Endothelial cell of umbilical vein (primary cell): ENCODE measurements around the gene NDUFA6. TPM values are rescaled to one million over a fixed set of nuclear protein-coding genes. Genes with fewer than 3 reads are reported as not detected.

ENCODE experiments used
- BruUV-seq: library from RNA; stranded (reverse); fragments of 400-500 nt; replicated peaks from 2 replicates; lab custom pipeline; 2021; lab: Mats Ljungman, UMichigan
- CTCF ChIA-PET: fragments of 300-600, 350-600 bp; sonication (Branson Sonifier 250); formaldehyde crosslinking; loops from one replicate; lab custom pipeline; 2021; ENCODE audit warnings: antibody characterized with exemption, inconsistent platforms; lab: Charles Lee
- POLR2A ChIA-PET: fragments of 300-600, 350-600 bp; sonication (Branson Sonifier 250); formaldehyde crosslinking; loops from one replicate; lab custom pipeline; 2021; ENCODE audit warnings: antibody characterized with exemption, inconsistent platforms; lab: Charles Lee
- DNase-seq: peaks from one replicate; pipeline ENCODE4 v3.0.0-alpha.2; 2011; ENCODE audit warnings: low read depth, low spot score
- FAIRE-seq: peaks from 2 replicates; lab custom pipeline; 2011; peaks lifted over from hg19 to GRCh38; lab: Jason Lieb, UNC
- H2AFZ ChIP-seq: 2 replicates; pipeline ENCODE4 v1.6.0; 2012; ENCODE audit warnings: low read depth, low read length, control low read depth, inconsistent platforms
- H3K27ac ChIP-seq: 2 replicates; pipeline ENCODE4 v1.5.1; 2011; ENCODE audit warnings: low read depth, mild to moderate bottlenecking, control low read depth, low read length, moderate library complexity; ENCODE audit not compliant: insufficient read depth
- H3K27me3 ChIP-seq, 2 experiments: 2 replicates each; pipeline versions ENCODE4 v1.6.0 to v1.6.1; 2011; ENCODE audit warnings: low read length in 2 of 2, mixed read lengths in 1 of 2; ENCODE audit not compliant: control insufficient read depth in 2 of 2, insufficient read depth in 2 of 2
- H3K36me3 ChIP-seq, 2 experiments: 2 replicates in 1 of 2; 3 replicates in 1 of 2; pipeline ENCODE4 v1.5.1; 2011; ENCODE audit warnings: low read length in 2 of 2, mild to moderate bottlenecking in 1 of 2, moderate library complexity in 1 of 2; ENCODE audit not compliant: control insufficient read depth in 2 of 2, insufficient read depth in 2 of 2; ENCODE audit errors: extremely low read depth in 1 of 2
- H3K4me1 ChIP-seq: 3 replicates; pipeline ENCODE4 v1.5.1; 2011; ENCODE audit warnings: mild to moderate bottlenecking, low read length; ENCODE audit not compliant: control insufficient read depth, insufficient read depth; ENCODE audit errors: extremely low read depth
- H3K4me2 ChIP-seq: 2 replicates; pipeline ENCODE4 v1.6.1; 2011; ENCODE audit warnings: low read length, control low read depth, mixed read lengths; ENCODE audit not compliant: insufficient read depth
- H3K4me3 ChIP-seq, 3 experiments: fragments of 200-600 bp in 1 of 3; sonication (generic), shearing (Covaris generic) in 1 of 3; replicated peaks in 1 of 3; 2 replicates each; pipeline ENCODE4 v1.5.1; 2011 to 2016; ENCODE audit warnings: control low read depth in 3 of 3, low read length in 3 of 3, mild to moderate bottlenecking in 2 of 3, inconsistent platforms in 1 of 3, low read depth in 1 of 3, moderate library complexity in 1 of 3; ENCODE audit not compliant: insufficient read depth in 1 of 3
- H3K79me2 ChIP-seq: 2 replicates; pipeline ENCODE4 v1.6.0; 2012; ENCODE audit warnings: low read length, inconsistent platforms; ENCODE audit not compliant: control insufficient read depth, insufficient read depth
- H3K9ac ChIP-seq: replicated peaks from 2 replicates; pipeline ENCODE3; 2011; ENCODE audit warnings: low read length, control low read depth; ENCODE audit not compliant: insufficient read depth; ENCODE audit errors: extremely low read depth
- H3K9me1 ChIP-seq: replicated peaks from 3 replicates; pipeline ENCODE4 v1.6.0; 2011; ENCODE audit warnings: mild to moderate bottlenecking, low read length; ENCODE audit not compliant: control insufficient read depth, insufficient read depth; ENCODE audit errors: extremely low read depth
- H3K9me3 ChIP-seq: replicated peaks from 2 replicates; pipeline ENCODE4 v1.5.1; 2012; ENCODE audit warnings: low read length, inconsistent platforms; ENCODE audit not compliant: control insufficient read depth, insufficient read depth
- H4K20me1 ChIP-seq: replicated peaks from 2 replicates; pipeline ENCODE3; 2011; ENCODE audit warnings: mild to moderate bottlenecking, low read length; ENCODE audit not compliant: control insufficient read depth, insufficient read depth; ENCODE audit errors: extremely low read depth
- EZH2 ChIP-seq: IDR thresholded peaks from 2 replicates; pipeline ENCODE4 v1.6.1; 2012; ENCODE audit warnings: borderline replicate concordance, low read depth, mild to moderate bottlenecking, moderate library complexity, low read length, inconsistent platforms; ENCODE audit not compliant: severe bottlenecking
- FOS ChIP-seq: IDR thresholded peaks from 2 replicates; pipeline ENCODE4 v1.6.1; 2011; ENCODE audit warnings: mild to moderate bottlenecking, low read length, moderate library complexity, borderline replicate concordance; ENCODE audit not compliant: insufficient read depth
- GATA2 ChIP-seq: IDR thresholded peaks from 2 replicates; pipeline ENCODE4 v1.7.0; 2011; ENCODE audit warnings: low read depth, mild to moderate bottlenecking, moderate library complexity, mixed read lengths, low read length; ENCODE audit not compliant: insufficient read length, insufficient read depth
- JUN ChIP-seq: IDR thresholded peaks from 2 replicates; pipeline ENCODE4 v1.6.1; 2011; ENCODE audit warnings: borderline replicate concordance, low read depth; ENCODE audit not compliant: insufficient read length, insufficient read depth
- MYC ChIP-seq: IDR thresholded peaks from one replicate; pipeline ENCODE4 v1.6.1; 2011; ENCODE audit warnings: mild to moderate bottlenecking, low read depth, low read length
- POLR2A ChIP-seq: IDR thresholded peaks from 2 replicates; pipeline ENCODE4 v1.6.1; 2012; ENCODE audit warnings: low read depth, mild to moderate bottlenecking, control low read depth, low read length
- POLR2AphosphoS5 ChIP-seq: IDR thresholded peaks from 2 replicates; pipeline ENCODE4 v1.6.1; 2012; ENCODE audit warnings: low read depth, mild to moderate bottlenecking, control low read depth, low read length, moderate library complexity; ENCODE audit not compliant: insufficient read depth
- dilution Hi-C: fragments of 300-500 bp; cut with MboI; formaldehyde crosslinking; loops from one replicate; pipeline ENCODE4 v1.15.0; 2019; ENCODE audit warnings: low sequenced_read_pairs; ENCODE audit not compliant: extremely low pct_ligation_motif_present
- intact Hi-C: fragments of 100-400 bp; cut with micrococcal nuclease; formaldehyde crosslinking; loops from one replicate; pipeline ENCODE4 v1.10.0; 2022
- polyA plus RNA-seq, 4 experiments: library from polyadenylated mRNA; depleted of rRNA in 3 of 4; stranded (reverse) in 3 of 4; unstranded in 1 of 4; fragments of >200 nt; gene quantifications; 2 replicates each; pipeline versions ENCODE4 v1.2.1 to v1.2.3, GENCODE V29; 2011 to 2012; ENCODE audit warnings: missing spikeins in 1 of 4
- total RNA-seq: library from RNA; stranded (reverse); gene quantifications from 2 replicates; pipeline ENCODE4 v1.2.3, GENCODE V29; 2021
- TF ChIP-seq, protein P1 (sequence below): IDR thresholded peaks from 2 replicates; pipeline ENCODE4 v1.6.1; 2011; ENCODE audit not compliant: insufficient read depth, insufficient read length
- TF ChIP-seq, protein P2 (sequence below), 2 donors: IDR thresholded peaks; 1 replicate in 1 of 2; 2 replicates in 1 of 2; pipeline ENCODE4 v1.5.1; 2011; ENCODE audit warnings: low read length in 2 of 2, mild to moderate bottlenecking in 2 of 2, moderate library complexity in 2 of 2, control low read depth in 1 of 2, inconsistent platforms in 1 of 2, low read depth in 1 of 2; ENCODE audit not compliant: insufficient read depth in 1 of 2; ENCODE audit errors: extremely low read depth in 1 of 2

Gene NDUFA6
- total and polyA plus RNA-seq, 2 donors (not counting 3 experiments of a cell fraction or from before 2014, with no cell fraction given) = 66.1 to 95.7 TPM

DNA sequence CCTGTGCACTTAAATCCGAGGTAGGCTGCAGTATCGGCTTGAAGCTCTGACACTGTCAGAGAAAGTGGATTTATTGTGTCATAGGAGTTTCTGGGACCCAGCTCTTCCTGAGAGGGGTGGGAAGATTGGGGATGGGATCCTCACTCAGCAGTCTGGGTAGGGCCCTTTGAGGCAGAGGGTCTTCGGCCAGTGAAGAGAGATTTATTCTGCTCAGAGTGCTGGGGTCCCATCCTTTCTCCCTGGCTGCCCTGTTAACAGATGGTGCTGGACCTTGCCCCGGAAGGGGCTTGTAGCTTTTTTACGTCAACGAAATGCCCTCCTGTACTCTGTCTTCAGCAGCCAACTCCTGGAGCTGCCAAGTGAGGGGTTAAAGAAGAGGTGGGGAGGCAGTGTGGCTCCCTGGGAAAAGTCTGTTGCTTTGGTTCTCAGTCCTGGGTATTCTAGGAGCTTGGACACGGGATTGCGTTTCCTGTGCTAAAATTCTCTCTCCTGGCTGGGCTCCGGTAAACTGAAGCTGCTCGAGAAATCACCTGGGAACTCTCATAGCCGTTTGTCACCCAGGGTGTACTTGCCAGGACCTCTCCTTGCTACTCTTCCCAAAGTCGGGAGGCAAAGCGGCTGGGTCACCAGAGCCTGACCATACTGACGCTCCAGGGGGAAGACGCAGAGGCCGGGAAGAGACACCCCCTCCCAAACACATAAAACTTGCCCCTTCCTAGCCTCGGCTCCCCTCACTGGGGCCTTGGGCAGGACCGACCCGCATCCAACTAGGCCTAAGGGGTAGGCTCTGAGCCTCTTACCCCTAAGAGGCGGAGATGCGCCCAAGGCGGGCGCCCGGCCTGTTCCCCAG is 11.9 kb downstream of the NDUFA6 start:
- no TSS peak for BruUV-seq
- Histone ChIP-seq H3K9me3 (no peaks in the 10 kb centered on the region), H3K4me2 (peak overlapping the region; percentile 33), H3K4me3 (peak overlapping the region in 2 of 3 experiments; percentile 6 to 7), H3K4me1 (peaks cover 19% of the 10 kb centered on the region), H4K20me1 (no peaks in the 10 kb centered on the region), H3K9ac (peak overlapping the region; percentile 91), H3K79me2 (peaks cover 22% of the 10 kb centered on the region), H3K36me3 (peaks cover 12 to 21% of the 10 kb centered on the region in 2 experiments), H3K27ac (peak overlapping the region; percentile 74), H3K27me3 (no peaks in the 10 kb centered on the region), H3K9me1 (no peaks in the 10 kb centered on the region), H2AFZ (peak overlapping the region; percentile 5)
- ChIA-PET POLR2A (interaction anchor here (0.8 kb wide), 1 partner anchor 9 kb away, joined by 3 read pairs; no protein-coding TSS in a partner anchor), CTCF (interaction anchor here (3.0 kb wide), 1 partner anchor 12 kb away, joined by 26 read pairs; the partner anchor contains the start of gene NDUFA6)
- FAIRE-seq = peak; percentile 60
- intact Hi-C loops = loop anchor here (1.0 kb wide), 1 partner anchor 8 kb away; the partner anchor contains the start of gene NAGA
- dilution Hi-C loops = no loop called here
- TF ChIP-seq, protein P1, sequence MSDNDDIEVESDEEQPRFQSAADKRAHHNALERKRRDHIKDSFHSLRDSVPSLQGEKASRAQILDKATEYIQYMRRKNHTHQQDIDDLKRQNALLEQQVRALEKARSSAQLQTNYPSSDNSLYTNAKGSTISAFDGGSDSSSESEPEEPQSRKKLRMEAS = no peak
- TF ChIP-seq MYC = no peak
- no peak for TF ChIP-seq GATA2
- TF ChIP-seq, protein P2, sequence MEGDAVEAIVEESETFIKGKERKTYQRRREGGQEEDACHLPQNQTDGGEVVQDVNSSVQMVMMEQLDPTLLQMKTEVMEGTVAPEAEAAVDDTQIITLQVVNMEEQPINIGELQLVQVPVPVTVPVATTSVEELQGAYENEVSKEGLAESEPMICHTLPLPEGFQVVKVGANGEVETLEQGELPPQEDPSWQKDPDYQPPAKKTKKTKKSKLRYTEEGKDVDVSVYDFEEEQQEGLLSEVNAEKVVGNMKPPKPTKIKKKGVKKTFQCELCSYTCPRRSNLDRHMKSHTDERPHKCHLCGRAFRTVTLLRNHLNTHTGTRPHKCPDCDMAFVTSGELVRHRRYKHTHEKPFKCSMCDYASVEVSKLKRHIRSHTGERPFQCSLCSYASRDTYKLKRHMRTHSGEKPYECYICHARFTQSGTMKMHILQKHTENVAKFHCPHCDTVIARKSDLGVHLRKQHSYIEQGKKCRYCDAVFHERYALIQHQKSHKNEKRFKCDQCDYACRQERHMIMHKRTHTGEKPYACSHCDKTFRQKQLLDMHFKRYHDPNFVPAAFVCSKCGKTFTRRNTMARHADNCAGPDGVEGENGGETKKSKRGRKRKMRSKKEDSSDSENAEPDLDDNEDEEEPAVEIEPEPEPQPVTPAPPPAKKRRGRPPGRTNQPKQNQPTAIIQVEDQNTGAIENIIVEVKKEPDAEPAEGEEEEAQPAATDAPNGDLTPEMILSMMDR (IDR thresholded peaks at IDR 0.05; ENCODE audit: extremely low read depth in 1 of 2, insufficient read depth in 1 of 2, low read depth in 1 of 2, low read length in 2 of 2) = no peak
- TF ChIP-seq POLR2AphosphoS5 = no peak
- no peak for TF ChIP-seq EZH2
- no peak for TF ChIP-seq POLR2A
- no peak for TF ChIP-seq JUN
- no peak for TF ChIP-seq FOS
- DNase-seq = peak; percentile 16
